Measurements from ENCODE around the gene FKRP.
"Not testable (repeated sequence)": the region's sequence is repeated elsewhere in the genome, so short reads cannot be mapped to it uniquely, and the experiment has no call there.

The FKRP gene

DNA sequence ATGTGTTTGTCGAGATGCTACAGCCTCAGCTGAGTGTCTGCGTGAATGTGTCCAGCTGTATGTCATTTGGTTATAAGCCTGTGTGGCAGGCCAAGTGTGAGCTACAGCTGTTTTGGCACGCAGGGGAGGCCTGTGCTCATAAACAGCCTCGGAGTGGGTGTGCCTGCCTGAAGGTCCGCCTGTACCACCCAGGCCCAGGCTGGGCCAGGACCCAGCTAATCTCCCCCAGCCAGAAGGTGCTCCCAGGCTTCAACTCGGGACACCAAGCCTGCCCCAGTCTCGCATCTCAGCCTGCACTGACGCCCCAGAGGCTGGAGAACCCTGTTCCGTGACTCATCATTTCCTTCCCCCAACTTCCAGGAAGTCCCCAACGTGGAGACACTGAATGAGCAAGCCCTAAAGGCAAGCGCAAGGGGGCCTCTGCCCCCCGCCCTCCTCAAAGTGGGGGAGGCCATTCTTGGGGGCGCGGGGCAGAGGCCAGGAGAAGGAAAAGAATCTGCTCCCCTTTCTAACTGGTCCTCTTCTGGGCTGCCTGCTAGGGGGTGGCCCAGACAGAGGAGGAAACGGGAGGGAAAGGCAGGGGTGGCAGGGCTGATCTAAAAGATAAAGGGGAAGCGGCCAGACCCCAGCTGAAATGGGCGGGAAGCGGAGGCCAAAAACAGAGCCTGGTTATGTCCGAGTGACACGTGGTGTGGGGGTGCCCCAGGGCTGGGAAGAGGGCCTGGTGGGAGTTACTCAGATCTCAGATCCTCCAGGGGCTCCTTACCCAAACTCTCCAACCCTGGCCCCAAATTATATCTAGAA lies 40.6 kb downstream of the FKRP start:
- no peak for FAIRE-seq

DNA sequence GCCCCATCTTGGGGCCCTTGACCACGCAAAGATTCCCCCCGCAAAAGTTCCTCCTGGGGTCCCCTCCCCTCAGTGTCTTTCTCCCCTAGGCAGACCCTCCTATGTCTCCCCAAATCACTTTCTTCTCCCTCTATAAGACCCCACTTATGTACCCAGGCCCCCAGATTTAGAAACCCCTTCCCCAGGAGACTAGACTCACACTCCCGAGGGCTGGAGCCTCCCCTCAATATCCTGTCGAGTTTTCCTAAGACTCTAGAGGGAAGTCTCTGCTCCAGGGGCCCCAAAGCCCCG lies 41.1 kb downstream of the FKRP start:
- FAIRE-seq: no peak

DNA sequence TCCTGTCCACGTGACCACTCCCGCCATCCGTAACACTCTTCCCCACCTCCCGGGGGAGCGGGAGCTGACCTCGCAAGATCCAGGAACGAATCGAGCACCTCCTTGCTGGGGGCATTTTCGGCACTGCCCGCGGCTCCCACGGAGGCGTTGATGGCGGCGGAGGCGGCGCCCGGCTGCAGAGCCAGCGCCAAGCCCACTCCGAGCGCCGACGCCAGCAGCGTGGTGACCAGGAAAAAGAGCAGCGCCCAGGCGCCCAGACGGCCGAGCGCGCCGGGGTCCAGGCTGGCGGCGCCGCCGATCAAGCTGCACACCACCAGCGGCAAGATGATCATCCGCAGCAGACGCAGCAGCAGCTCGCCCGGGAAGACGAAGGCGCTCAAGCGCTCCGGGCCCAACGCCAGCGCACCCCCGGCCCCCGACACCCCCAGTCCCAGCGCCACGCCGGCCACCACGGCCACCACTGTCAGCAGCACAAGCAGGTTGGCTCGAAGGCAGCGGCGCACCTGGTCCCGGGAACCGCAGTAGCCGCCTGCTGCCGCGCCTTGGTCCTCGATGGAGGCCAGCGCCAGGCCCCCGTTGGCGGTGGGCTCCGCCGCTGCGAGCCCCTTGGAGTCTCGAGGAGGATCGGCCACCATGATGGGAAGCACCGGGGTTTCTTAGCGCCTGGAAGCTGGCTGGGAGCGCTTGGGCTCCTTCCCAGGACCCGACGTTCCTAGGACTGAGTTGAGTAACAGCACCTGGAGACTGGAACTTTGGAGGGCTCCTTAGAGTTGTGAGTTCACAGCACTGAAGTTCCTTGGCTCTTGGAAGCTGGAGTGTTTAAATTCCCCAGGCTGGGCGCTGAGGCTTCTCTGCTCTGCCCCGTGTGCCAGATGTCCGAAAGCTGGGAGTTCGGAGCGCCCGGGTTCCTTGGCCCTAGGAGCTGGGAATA lies 41.7 kb downstream of the FKRP start:
- FAIRE-seq: no peak

DNA sequence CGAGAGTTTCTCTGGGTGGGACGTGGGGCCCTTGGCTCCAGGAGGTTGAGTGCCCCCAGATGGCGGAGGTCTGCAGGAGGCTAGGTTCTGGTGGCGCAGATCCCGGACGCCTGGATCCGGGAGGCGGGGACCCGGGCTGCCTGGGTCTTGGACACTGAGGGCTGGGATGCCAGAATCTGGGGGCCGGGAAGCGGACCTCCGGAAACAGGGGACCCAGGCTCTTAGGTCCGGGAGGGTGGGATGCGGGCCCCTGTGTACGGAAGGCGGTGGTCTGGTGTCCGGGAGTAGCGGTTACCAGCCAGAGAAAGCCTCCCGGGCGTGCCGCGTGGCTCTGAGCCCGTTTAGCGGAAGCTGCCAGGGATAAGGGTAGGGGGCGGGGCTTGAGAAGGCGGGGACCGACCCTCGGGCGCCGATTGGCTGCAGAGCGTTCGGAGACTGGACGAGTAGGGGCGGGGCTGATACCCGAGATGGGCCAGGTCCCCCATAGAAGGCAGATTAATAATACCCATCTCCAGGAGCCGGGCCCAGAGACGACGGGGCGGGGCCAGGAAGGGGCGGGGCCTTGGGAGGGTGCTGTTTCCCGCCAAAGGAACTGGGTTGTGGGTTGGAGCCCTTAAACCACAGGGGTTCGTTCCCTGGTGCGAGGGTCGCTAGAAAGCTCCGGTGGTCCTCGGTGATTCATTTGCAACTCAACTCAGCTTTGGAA lies 42.6 kb downstream of the FKRP start, which contains the start of gene SLC1A5:
Gene SLC1A5 (minus strand): TSS at position 333 of the 706 bp plus-strand sequence. CDS start 629 bp downstream, outside the sequence.
- no peak for FAIRE-seq

DNA sequence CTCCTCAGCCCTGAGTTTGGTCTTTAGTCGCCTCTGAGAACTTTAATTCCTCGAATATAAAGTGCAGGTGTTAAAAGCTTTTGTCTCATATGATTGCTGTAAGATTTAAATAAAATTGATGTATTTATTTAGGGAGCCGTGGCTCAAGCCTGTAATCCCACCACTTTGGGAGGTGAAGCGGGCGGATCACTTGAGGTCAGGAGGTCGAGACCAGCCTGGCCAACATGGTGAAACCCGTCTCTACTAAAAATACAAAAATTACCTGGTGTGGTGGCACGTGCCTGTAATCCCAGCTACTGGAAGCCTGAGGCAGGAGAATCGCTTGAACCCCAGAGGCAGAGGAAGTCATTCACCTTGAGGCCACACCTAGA lies 43.1 kb downstream of the FKRP start:
- FAIRE-seq: no peak

DNA sequence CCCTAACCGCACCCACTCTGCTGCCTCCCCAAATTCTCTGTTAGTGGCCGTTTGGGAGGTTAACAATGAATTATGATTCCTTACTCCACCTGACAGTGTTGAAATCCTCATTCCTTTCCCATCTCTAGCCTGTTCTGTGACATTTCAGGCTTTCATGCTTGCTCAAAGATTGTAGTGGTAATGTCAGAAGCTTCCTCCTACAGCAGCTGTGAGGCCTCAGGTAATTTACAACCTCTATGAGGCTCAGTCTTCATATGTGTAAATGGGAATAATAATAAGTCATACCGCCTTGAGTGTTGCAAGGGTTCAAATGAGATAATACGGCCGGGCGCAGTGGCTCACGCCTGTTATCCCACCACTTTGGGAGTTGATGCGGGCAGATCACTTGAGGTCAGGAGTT lies 43.5 kb downstream of the FKRP start:
- FAIRE-seq: no peak

DNA sequence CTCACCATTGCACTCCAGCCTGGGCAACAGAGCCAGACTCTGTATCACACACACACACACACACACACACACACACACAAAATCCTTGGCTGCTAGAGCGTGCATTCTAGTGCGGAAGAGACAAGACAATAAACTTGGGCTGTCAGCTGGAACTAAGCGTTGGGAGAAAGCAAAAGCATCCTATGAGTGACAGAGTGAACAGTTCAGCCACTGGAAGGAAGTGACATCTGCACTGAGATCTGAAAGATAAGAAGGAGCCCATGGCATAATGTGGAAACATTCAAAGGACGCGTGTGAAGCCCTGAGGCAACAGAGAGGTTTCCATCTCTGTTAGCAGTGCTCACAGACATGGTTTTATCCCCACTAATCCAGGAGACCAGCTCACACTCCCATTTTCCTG lies 46.1 kb downstream of the FKRP start:
- FAIRE-seq: no peak

DNA sequence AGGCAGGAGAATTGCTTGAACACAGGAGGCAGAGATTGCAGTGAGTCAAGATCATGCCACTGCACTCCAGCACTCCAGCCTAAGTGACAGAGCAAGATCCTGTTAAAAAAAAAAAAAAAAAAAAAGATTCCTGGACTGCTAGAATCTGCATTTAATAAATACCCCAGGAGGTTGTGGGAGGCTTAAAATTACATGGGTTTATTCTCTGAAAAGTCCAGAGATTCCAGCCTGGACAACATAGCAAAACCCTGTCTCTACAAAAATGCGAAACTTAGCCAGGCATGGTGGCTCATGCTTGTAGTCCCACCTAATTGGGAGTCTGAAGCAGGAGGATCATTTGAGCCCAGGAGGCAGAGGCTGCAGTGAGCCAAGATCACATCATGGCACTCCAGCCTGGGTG lies 52.0 kb downstream of the FKRP start:
- no peak for FAIRE-seq

DNA sequence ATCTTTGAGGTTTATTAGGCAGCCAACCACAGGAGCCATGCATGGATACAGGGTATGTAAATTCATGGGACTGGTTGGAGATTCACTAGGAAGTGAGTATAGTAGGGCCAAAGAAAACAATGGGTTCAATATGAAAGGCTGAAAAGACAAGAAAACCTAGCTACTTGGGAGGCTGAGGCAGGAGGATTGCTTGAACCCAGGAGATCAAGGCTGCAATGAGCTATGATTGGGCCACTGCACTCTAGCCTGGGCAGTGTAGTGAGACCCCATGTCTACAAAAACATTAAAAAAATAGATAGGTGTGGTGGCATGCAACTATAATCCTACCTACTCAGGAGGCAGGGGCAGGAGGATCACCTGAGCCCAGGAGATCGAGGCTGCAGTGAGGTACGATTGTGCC lies 52.9 kb downstream of the FKRP start:
- FAIRE-seq: no peak

DNA sequence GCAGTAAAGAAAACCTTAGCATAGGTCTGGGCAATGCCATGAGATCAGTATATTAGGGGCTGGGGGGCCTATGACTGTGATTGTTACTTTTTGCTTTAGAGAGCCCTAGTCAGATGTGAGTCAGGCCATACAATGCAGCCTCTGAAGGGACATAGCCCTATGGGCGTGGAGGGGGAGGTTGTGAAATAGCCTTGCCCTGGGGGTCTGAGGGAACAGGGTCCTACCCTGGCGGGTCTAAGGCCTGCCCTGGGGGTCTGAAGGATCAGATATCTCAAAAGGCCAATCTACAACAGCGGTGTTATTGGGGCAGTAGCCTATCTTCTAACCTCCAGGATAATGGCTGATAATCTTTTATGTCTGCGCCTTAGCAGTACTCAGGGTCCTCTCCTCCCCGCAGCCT lies 56.3 kb downstream of the FKRP start:
- no peak for FAIRE-seq

DNA sequence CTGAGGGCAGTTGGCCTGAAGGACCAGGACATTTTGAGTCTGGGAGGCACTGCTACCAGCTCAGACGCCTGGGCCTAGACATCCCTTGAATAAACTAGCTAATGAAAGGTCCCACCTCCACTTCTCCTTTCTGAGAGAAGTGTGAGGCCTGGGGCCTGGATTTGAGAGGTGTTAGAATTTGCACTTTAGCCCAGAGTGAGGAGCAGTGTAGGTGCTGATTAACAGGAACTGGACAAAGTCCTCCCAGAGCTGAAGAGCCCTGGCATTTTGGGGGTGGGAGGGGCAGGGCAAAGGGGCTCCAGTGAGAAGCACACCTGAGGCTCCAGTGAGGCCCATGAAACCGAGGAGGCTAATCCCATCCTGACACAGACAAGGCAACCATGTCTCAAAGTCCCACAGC lies 57.7 kb downstream of the FKRP start:
- FAIRE-seq: no peak

DNA sequence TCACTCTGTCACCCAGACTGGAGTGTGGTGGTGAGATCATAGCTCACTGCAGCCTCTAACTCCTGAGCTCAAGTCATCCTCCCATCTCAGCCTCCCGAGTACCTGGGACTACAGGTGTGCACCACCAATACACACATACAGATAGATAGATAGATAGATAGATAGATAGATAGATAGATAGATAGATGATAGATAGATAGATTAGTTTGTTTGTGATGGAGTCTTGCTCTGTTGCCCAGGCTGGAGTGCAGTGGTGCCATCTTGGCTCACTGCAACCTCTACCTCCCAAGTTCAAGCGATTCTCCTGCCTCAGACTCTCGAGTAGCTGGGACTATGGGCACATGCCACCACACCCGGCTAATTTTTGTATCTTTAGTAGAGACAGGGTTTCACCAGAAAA lies 58.6 kb downstream of the FKRP start:
- not testable (repeated sequence) for FAIRE-seq

DNA sequence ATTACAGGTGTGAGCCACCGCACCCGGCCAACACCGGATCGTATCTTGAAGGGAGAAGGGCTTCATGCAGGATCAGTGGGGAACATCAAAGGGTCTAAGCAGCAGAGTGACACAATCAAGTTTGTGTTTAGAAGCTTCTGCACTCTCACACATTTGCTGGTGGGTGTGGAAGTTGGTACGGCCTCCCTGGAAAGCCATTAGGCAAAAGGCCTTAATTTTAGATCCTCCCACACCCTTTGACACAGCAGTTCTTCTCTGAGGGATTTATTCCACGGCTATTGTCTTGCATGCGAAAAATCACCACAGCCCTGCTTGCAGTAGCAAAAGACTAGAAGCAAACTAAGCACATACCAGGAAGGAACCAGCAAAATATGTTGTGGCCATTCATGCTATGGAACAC lies 60.8 kb downstream of the FKRP start:
- FAIRE-seq: no peak
